GM19452 (cell line): Measurements from ENCODE around the gene DEAF1.
"Not testable (repeated sequence)": the region's sequence is repeated elsewhere in the genome, so short reads cannot be mapped to it uniquely, and the experiment has no call there.

ENCODE experiments used
- ATAC-seq: cut with Tn5 transposase; IDR thresholded peaks from one replicate; pipeline ENCODE4 v1.9.1; 2021; ENCODE audit not compliant: unreplicated experiment

DEAF1 gene

GRCh38 chr11:653136-653535 is 41.9 kb downstream of the DEAF1 start:
- ATAC-seq, result not testable (repeated sequence)

- no peak for ATAC-seq
Measured at GRCh38 chr11:650482-650881, 44.5 kb downstream of the DEAF1 start.

GRCh38 chr11:647672-648158 is 47.3 kb downstream of the DEAF1 start:
- not testable (repeated sequence) for ATAC-seq

GRCh38 chr11:646214-646613 is 48.8 kb downstream of the DEAF1 start:
- no peak for ATAC-seq

GRCh38 chr11:645536-645935 is 49.5 kb downstream of the DEAF1 start:
- ATAC-seq, result no peak

GRCh38 chr11:643849-644738 is 50.9 kb downstream of the DEAF1 start:
- no peak for ATAC-seq

GRCh38 chr11:643366-643765 is 51.7 kb downstream of the DEAF1 start:
- no peak for ATAC-seq

- no peak for ATAC-seq
Measured at GRCh38 chr11:641806-642370, 53.1 kb downstream of the DEAF1 start.

GRCh38 chr11:640021-640706 is 54.9 kb downstream of the DEAF1 start:
- no peak for ATAC-seq

GRCh38 chr11:639332-639955 is 55.6 kb downstream of the DEAF1 start:
- ATAC-seq, result no peak

GRCh38 chr11:638631-639331 is 56.2 kb downstream of the DEAF1 start:
- ATAC-seq, result no peak

GRCh38 chr11:637593-638521 is 57.2 kb downstream of the DEAF1 start:
- no peak for ATAC-seq

- ATAC-seq, result no peak
Measured at GRCh38 chr11:637333-637592, 57.8 kb downstream of the DEAF1 start.

GRCh38 chr11:636511-637332 is 58.3 kb downstream of the DEAF1 start, which contains the start of gene DRD4:
TSS of gene DRD4 (plus strand) at chr11:637269. CDS start at chr11:637305, 36 bp downstream.
- ATAC-seq, result no peak

- no peak for ATAC-seq
Measured at GRCh38 chr11:635945-636510, 59.0 kb downstream of the DEAF1 start.

GRCh38 chr11:630871-631270 is 64.2 kb downstream of the DEAF1 start:
- ATAC-seq, result no peak

GRCh38 chr11:629237-629583 is 65.8 kb downstream of the DEAF1 start:
- no peak for ATAC-seq

GRCh38 chr11:628056-628455 is 67.0 kb downstream of the DEAF1 start:
- ATAC-seq, result no peak

- no peak for ATAC-seq
Measured at GRCh38 chr11:627308-627576, 67.8 kb downstream of the DEAF1 start.
